ENCODE measurements around the gene TLX3.

DNA sequence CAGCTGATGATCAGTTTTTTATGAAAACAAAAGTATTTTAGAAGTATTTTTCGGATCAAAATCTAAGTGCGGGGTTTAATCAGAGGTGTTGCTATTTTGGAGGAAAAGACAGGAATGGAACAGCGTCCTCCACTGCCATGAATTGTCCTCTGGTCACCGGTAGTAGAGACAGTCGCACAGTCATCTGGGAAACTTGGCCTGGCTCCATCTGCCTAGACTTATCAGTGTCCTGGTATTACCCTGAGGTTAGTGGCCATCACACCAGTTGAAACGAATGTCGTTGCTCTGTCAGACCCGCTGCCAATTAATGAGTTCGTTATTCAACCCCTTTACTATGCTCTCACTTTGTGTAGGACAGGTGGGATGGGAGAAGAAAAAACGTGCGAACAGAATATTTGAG is 8.2 kb downstream of the TLX3 start:
- TF ChIP-seq GATA3 (IDR thresholded peaks at IDR 0.05; ENCODE audit: low read depth, low read length) (no peak), GATA2 (IDR thresholded peaks at IDR 0.05; ENCODE audit: low read depth, low read length) (no peak)

Measured in SH-SY5Y (cell line).